DND-41 (cell line): ENCODE results near the gene F10.

Experiments
- EZH2 ChIP-seq: IDR thresholded peaks from 3 replicates; pipeline ENCODE4 v1.6.1; 2012; ENCODE audit warnings: borderline replicate concordance, low read depth, mild to moderate bottlenecking, moderate library complexity, low read length, inconsistent platforms; ENCODE audit not compliant: severe bottlenecking
- TF ChIP-seq, protein P1 (sequence below): IDR thresholded peaks from 2 replicates; pipeline ENCODE4 v1.5.1; 2012; ENCODE audit warnings: borderline replicate concordance, low read length, moderate library complexity, mild to moderate bottlenecking; ENCODE audit not compliant: poor library complexity, severe bottlenecking; ENCODE audit errors: extremely low read depth

DNA sequence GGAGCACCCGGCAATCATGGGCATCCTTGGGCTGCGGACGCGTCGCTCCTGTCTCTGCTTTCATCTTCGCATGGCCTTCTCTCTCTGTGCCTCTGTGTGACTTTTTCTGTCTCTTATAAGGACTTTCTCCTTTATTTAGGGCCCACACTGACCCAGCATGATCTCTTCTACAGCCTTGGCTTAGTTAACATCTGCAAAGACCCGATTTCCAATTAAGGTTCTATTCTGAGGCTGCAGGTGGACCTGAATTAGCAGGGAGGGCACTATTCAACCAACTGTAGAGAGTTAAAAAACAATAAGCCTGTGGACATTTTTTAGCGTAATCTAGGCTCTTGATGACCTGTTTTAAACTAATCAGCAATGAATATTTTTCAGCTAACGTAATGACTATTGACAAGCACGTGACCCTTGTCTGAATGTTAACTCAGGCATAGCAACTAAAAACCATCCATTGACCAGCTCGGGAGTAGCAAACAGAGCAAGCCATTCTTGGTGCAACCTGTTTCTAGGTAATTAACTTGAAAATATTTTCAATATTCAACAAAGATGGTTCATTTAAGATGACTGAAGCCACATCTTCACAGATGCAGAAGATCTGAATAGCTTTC lies 15.2 kb downstream of the F10 start:
- TF ChIP-seq, protein P1, sequence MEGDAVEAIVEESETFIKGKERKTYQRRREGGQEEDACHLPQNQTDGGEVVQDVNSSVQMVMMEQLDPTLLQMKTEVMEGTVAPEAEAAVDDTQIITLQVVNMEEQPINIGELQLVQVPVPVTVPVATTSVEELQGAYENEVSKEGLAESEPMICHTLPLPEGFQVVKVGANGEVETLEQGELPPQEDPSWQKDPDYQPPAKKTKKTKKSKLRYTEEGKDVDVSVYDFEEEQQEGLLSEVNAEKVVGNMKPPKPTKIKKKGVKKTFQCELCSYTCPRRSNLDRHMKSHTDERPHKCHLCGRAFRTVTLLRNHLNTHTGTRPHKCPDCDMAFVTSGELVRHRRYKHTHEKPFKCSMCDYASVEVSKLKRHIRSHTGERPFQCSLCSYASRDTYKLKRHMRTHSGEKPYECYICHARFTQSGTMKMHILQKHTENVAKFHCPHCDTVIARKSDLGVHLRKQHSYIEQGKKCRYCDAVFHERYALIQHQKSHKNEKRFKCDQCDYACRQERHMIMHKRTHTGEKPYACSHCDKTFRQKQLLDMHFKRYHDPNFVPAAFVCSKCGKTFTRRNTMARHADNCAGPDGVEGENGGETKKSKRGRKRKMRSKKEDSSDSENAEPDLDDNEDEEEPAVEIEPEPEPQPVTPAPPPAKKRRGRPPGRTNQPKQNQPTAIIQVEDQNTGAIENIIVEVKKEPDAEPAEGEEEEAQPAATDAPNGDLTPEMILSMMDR = no peak
- TF ChIP-seq EZH2 = no peak
